ENCODE results near the gene STX1B.

STX1B gene

GRCh38 chr16:30996324-30996984 lies 14.0 kb downstream of the STX1B start:
- no peak for DNase-seq (ENCODE audit: low spot score)

GRCh38 chr16:30995927-30996323 lies 14.5 kb downstream of the STX1B start:
- DNase-seq (ENCODE audit: low spot score), result no peak

GRCh38 chr16:30992931-30993816 lies 17.3 kb downstream of the STX1B start:
- no peak for DNase-seq (ENCODE audit: low spot score)

GRCh38 chr16:30992276-30992780 lies 18.1 kb downstream of the STX1B start:
- DNase-seq (ENCODE audit: low spot score), result no peak

- no peak for DNase-seq (ENCODE audit: low spot score)
Measured at GRCh38 chr16:30991052-30991451, 19.4 kb downstream of the STX1B start.

GRCh38 chr16:30990105-30990504 lies 20.3 kb downstream of the STX1B start:
- DNase-seq (ENCODE audit: low spot score), result no peak

GRCh38 chr16:30989469-30990047 lies 20.9 kb downstream of the STX1B start:
- no peak for DNase-seq (ENCODE audit: low spot score)

- DNase-seq (ENCODE audit: low spot score), result no peak
Measured at GRCh38 chr16:30987581-30988190, 22.8 kb downstream of the STX1B start.

GRCh38 chr16:30986129-30986991 lies 24.1 kb downstream of the STX1B start:
- DNase-seq (ENCODE audit: low spot score), result no peak

GRCh38 chr16:30985401-30986128 lies 24.9 kb downstream of the STX1B start:
- no peak for DNase-seq (ENCODE audit: low spot score)

GRCh38 chr16:30984669-30985400 lies 25.6 kb downstream of the STX1B start, which contains the start of gene HSD3B7:
Gene HSD3B7, plus strand, starts transcription at chr16:30985207. Its CDS starts 452 bp downstream, at chr16:30985659.
- DNase-seq (ENCODE audit: low spot score), result peak; percentile 58

- DNase-seq (ENCODE audit: low spot score), result no peak
Measured at GRCh38 chr16:30983898-30984610, 26.4 kb downstream of the STX1B start.

- DNase-seq (ENCODE audit: low spot score), result no peak
Measured at GRCh38 chr16:30983289-30983889, 27.0 kb downstream of the STX1B start.

GRCh38 chr16:30982548-30983288 lies 27.7 kb downstream of the STX1B start:
- DNase-seq (ENCODE audit: low spot score), result no peak

- no peak for DNase-seq (ENCODE audit: low spot score)
Measured at GRCh38 chr16:30980959-30981358, 29.5 kb downstream of the STX1B start.

GRCh38 chr16:30980434-30980833 lies 30.0 kb downstream of the STX1B start:
- DNase-seq (ENCODE audit: low spot score), result no peak

GRCh38 chr16:30980023-30980371 lies 30.4 kb downstream of the STX1B start:
- no peak for DNase-seq (ENCODE audit: low spot score)

Data from pons (tissue), 1 donor.